H1 (cell line): ENCODE data around the gene TMEM89. TPM values are rescaled to one million over a fixed set of nuclear protein-coding genes. Genes with fewer than 3 reads are reported as not detected.

ENCODE experiments used
- CTCF ChIA-PET: fragments of 300-600 bp; sonication (Branson Sonifier 250); formaldehyde crosslinking; loops from one replicate; lab custom pipeline; 2021; ENCODE audit not compliant: partially characterized antibody; lab: Charles Lee
- POLR2A ChIA-PET: fragments of 300-600 bp; sonication (Branson Sonifier 250); formaldehyde crosslinking; loops from one replicate; lab custom pipeline; 2021; ENCODE audit warnings: inconsistent platforms; ENCODE audit not compliant: partially characterized antibody; lab: Charles Lee
- DNase-seq, 2 experiments: peaks; one replicate each; pipeline versions ENCODE4 v3.0.0 to v3.0.0-alpha.2; 2010 to 2022; ENCODE audit warnings: low spot score in 2 of 2, low read depth in 1 of 2, mixed read lengths in 1 of 2
- FAIRE-seq: peaks from 2 replicates; lab custom pipeline; 2011; peaks lifted over from hg19 to GRCh38; lab: Jason Lieb, UNC
- H2AFZ ChIP-seq: 2 replicates; pipeline ENCODE4 v1.8.1; 2012; ENCODE audit warnings: low read length, inconsistent platforms
- H2AK5ac ChIP-seq: 2 replicates; pipeline ENCODE4 v1.6.1; 2013; ENCODE audit warnings: low read depth, low read length
- H2BK120ac ChIP-seq: replicated peaks from 2 replicates; pipeline ENCODE3; 2013; ENCODE audit warnings: low read depth, low read length, inconsistent platforms
- H2BK12ac ChIP-seq: 2 replicates; pipeline ENCODE4 v1.6.1; 2013; ENCODE audit warnings: low read depth, low read length
- H2BK15ac ChIP-seq: 2 replicates; pipeline ENCODE4 v1.6.1; 2013; ENCODE audit warnings: low read length
- H2BK20ac ChIP-seq: 2 replicates; pipeline ENCODE4 v1.6.1; 2013; ENCODE audit warnings: low read length
- H2BK5ac ChIP-seq: 2 replicates; pipeline ENCODE4 v1.6.1; 2013; ENCODE audit warnings: low read depth, low read length
- H3K14ac ChIP-seq: 2 replicates; pipeline ENCODE4 v1.6.1; 2013; ENCODE audit warnings: inconsistent platforms; ENCODE audit not compliant: insufficient read length
- H3K18ac ChIP-seq: 2 replicates; pipeline ENCODE4 v1.6.1; 2013; ENCODE audit warnings: low read length; ENCODE audit errors: extremely low read depth
- H3K23ac ChIP-seq: 2 replicates; pipeline ENCODE4 v1.6.1; 2013; ENCODE audit warnings: inconsistent platforms; ENCODE audit not compliant: insufficient read length
- H3K23me2 ChIP-seq: 2 replicates; pipeline ENCODE4 v1.6.1; 2013; ENCODE audit warnings: low read depth, low read length
- H3K27ac ChIP-seq: 2 replicates; pipeline ENCODE4 v1.6.1; 2011; ENCODE audit warnings: low read depth, low read length, inconsistent platforms
- H3K27me3 ChIP-seq, 4 experiments: replicated peaks in 1 of 4; 1 replicate in 1 of 4; 2 replicates in 3 of 4; pipeline versions ENCODE4 v1.6.1 to v1.8.1; 2011 to 2013; ENCODE audit warnings: low read length in 3 of 4, mild to moderate bottlenecking in 3 of 4, inconsistent platforms in 2 of 4, mixed read lengths in 2 of 4, moderate library complexity in 1 of 4; ENCODE audit not compliant: control insufficient read depth in 3 of 4, insufficient read depth in 3 of 4; ENCODE audit errors: extremely low read depth in 1 of 4
- H3K36me3 ChIP-seq, 4 experiments: 2 replicates each; pipeline versions ENCODE4 v1.6.1 to v1.8.1; 2011 to 2013; ENCODE audit warnings: mild to moderate bottlenecking in 4 of 4, low read length in 3 of 4, moderate library complexity in 2 of 4, control low read depth in 1 of 4, inconsistent platforms in 1 of 4; ENCODE audit not compliant: insufficient read depth in 4 of 4, control insufficient read depth in 2 of 4
- H3K4ac ChIP-seq: replicated peaks from 2 replicates; pipeline ENCODE3; 2013; ENCODE audit warnings: low read length, low read depth, mixed read lengths, inconsistent platforms; ENCODE audit not compliant: insufficient read length
- H3K4me1 ChIP-seq, 4 experiments: replicated peaks in 1 of 4; 1 replicate in 1 of 4; 2 replicates in 3 of 4; pipeline versions ENCODE4 v1.6.1 to v1.8.1; 2011 to 2013; ENCODE audit warnings: low read length in 3 of 4, inconsistent platforms in 2 of 4, mixed read lengths in 1 of 4; ENCODE audit not compliant: insufficient read depth in 4 of 4, control insufficient read depth in 3 of 4
- H3K4me2 ChIP-seq, 2 experiments: 2 replicates each; pipeline versions ENCODE4 v1.6.1 to v1.8.1; 2011 to 2013; ENCODE audit warnings: low read depth in 2 of 2, low read length in 2 of 2, control low read depth in 1 of 2, inconsistent platforms in 1 of 2, mild to moderate bottlenecking in 1 of 2; ENCODE audit not compliant: insufficient read depth in 1 of 2
- H3K4me3 ChIP-seq, 4 experiments: fragments of 200-600, 300-600 bp in 1 of 4; sonication (generic), shearing (Covaris generic), sonication (Bioruptor Twin) in 1 of 4; 2 replicates each; pipeline versions ENCODE4 v1.5.1 to v1.8.1; 2011 to 2016; ENCODE audit warnings: low read length in 4 of 4, low read depth in 3 of 4, control low read depth in 2 of 4, inconsistent platforms in 2 of 4, mild to moderate bottlenecking in 2 of 4, mixed read lengths in 1 of 4, moderate library complexity in 1 of 4; ENCODE audit not compliant: insufficient read depth in 2 of 4; ENCODE audit errors: extremely low read depth in 1 of 4
- H3K56ac ChIP-seq: replicated peaks from 2 replicates; pipeline ENCODE3; 2013; ENCODE audit warnings: low read depth, mild to moderate bottlenecking, mixed read lengths, low read length, inconsistent platforms; ENCODE audit not compliant: insufficient read length
- H3K79me1 ChIP-seq: 2 replicates; pipeline ENCODE4 v1.6.1; 2013; ENCODE audit warnings: low read depth, low read length, control low read depth
- H3K79me2 ChIP-seq, 2 experiments: 2 replicates each; pipeline versions ENCODE4 v1.6.1 to v1.8.1; 2012 to 2013; ENCODE audit warnings: low read length in 2 of 2, mild to moderate bottlenecking in 2 of 2, inconsistent platforms in 1 of 2; ENCODE audit not compliant: insufficient read depth in 2 of 2, control insufficient read depth in 1 of 2
- H3K9ac ChIP-seq, 4 experiments: replicated peaks in 1 of 4; 1 replicate in 1 of 4; 2 replicates in 3 of 4; pipeline versions ENCODE4 v1.6.1 to v1.8.1; 2011 to 2013; ENCODE audit warnings: low read depth in 3 of 4, low read length in 3 of 4, control low read depth in 2 of 4, mild to moderate bottlenecking in 2 of 4, moderate library complexity in 2 of 4, inconsistent platforms in 1 of 4; ENCODE audit errors: extremely low read depth in 1 of 4
- H3K9me3 ChIP-seq, 2 experiments: 2 replicates each; pipeline versions ENCODE4 v1.6.1 to v1.8.1; 2012 to 2013; ENCODE audit warnings: mild to moderate bottlenecking in 2 of 2, moderate library complexity in 2 of 2, control low read depth in 1 of 2, inconsistent platforms in 1 of 2, low read depth in 1 of 2, low read length in 1 of 2, mixed read lengths in 1 of 2; ENCODE audit not compliant: insufficient read depth in 2 of 2
- H4K20me1 ChIP-seq, 2 experiments: replicated peaks in 1 of 2; 2 replicates each; pipeline versions ENCODE3 to v1.8.1; 2011 to 2013; ENCODE audit warnings: inconsistent platforms in 2 of 2, low read length in 2 of 2, mild to moderate bottlenecking in 1 of 2; ENCODE audit not compliant: insufficient read depth in 2 of 2, control insufficient read depth in 1 of 2
- H4K5ac ChIP-seq: 2 replicates; pipeline ENCODE4 v1.6.1; 2013; ENCODE audit warnings: low read length, low read depth, mixed read lengths, inconsistent platforms; ENCODE audit not compliant: insufficient read length
- H4K8ac ChIP-seq: 2 replicates; pipeline ENCODE4 v1.8.0; 2013; ENCODE audit warnings: mild to moderate bottlenecking, moderate library complexity, low read length, inconsistent platforms; ENCODE audit not compliant: insufficient read depth; ENCODE audit errors: extremely low read depth
- H4K91ac ChIP-seq: replicated peaks from 2 replicates; pipeline ENCODE3; 2013; ENCODE audit warnings: low read length, mixed read lengths, inconsistent platforms; ENCODE audit not compliant: insufficient read length
- ASH2L ChIP-seq: fragments of 200-600, 300-600 bp; sonication (generic); IDR thresholded peaks from one replicate; pipeline ENCODE4 v1.7.1; 2017; ENCODE audit warnings: low read length
- CREB1 ChIP-seq: IDR thresholded peaks from 2 replicates; pipeline ENCODE4 v1.6.1; 2012; ENCODE audit warnings: inconsistent platforms
- GTF2F1 ChIP-seq: IDR thresholded peaks from 2 replicates; pipeline ENCODE4 v1.6.1; 2012; ENCODE audit warnings: low read depth, low read length, improper control_type of control experiment, borderline replicate concordance
- JUN ChIP-seq: IDR thresholded peaks from 2 replicates; pipeline ENCODE4 v1.6.1; 2011; ENCODE audit warnings: low read depth, mild to moderate bottlenecking, improper control_type of control experiment, low read length
- KDM4A ChIP-seq: IDR thresholded peaks from one replicate; pipeline ENCODE4 v1.7.1; 2012; ENCODE audit warnings: low read depth, mild to moderate bottlenecking, moderate library complexity, low read length, inconsistent platforms; ENCODE audit not compliant: severe bottlenecking
- POU5F1 ChIP-seq: IDR thresholded peaks from 2 replicates; pipeline ENCODE4 v1.6.1; 2011; ENCODE audit warnings: low read depth, mild to moderate bottlenecking, low read length, moderate library complexity
- RAD21 ChIP-seq, 2 experiments: IDR thresholded peaks in 1 of 2; conservative IDR thresholded peaks in 1 of 2; 2 replicates each; pipeline ENCODE4 v1.6.1; 2011; ENCODE audit warnings: low read depth in 2 of 2, low read length in 2 of 2, improper control_type of control experiment in 1 of 2, inconsistent platforms in 1 of 2, mild to moderate bottlenecking in 1 of 2, moderate library complexity in 1 of 2
- RNF2 ChIP-seq: fragments of 200-900, 300-1000 bp; sonication (generic); IDR thresholded peaks from 2 replicates; pipeline ENCODE4 v1.7.1; 2016; ENCODE audit warnings: borderline replicate concordance, low read depth, mild to moderate bottlenecking, antibody characterized with exemption, low read length; ENCODE audit not compliant: poor library complexity, severe bottlenecking; ENCODE audit errors: missing control alignments
- RXRA ChIP-seq: IDR thresholded peaks from 2 replicates; pipeline ENCODE4 v1.6.1; 2011; ENCODE audit warnings: low read depth, mild to moderate bottlenecking, low read length, moderate library complexity; ENCODE audit not compliant: insufficient read depth
- SRF ChIP-seq: IDR thresholded peaks from 2 replicates; pipeline ENCODE4 v1.6.1; 2011; ENCODE audit warnings: mild to moderate bottlenecking, low read depth, low read length, moderate library complexity
- SUZ12 ChIP-seq: fragments of 200-600 bp; sonication (generic); IDR thresholded peaks from 2 replicates; pipeline ENCODE4 v1.6.1; 2012; ENCODE audit warnings: mild to moderate bottlenecking, inconsistent platforms, low read length, moderate library complexity, mixed read lengths
- TAF1 ChIP-seq: IDR thresholded peaks from 2 replicates; pipeline ENCODE4 v1.6.1; 2011; ENCODE audit warnings: mild to moderate bottlenecking, low read depth, low read length
- TAF7 ChIP-seq: optimal IDR thresholded peaks from 2 replicates; pipeline ENCODE3; 2011; ENCODE audit warnings: low read depth, mild to moderate bottlenecking, inconsistent platforms, low read length, moderate library complexity, borderline replicate concordance
- TEAD4 ChIP-seq: IDR thresholded peaks from 2 replicates; pipeline ENCODE4 v1.6.1; 2012; ENCODE audit warnings: low read depth, low read length, inconsistent platforms, mixed read lengths
- WGBS, 2 experiments: shearing (Covaris generic) in 1 of 2; methylation state at CpG; one replicate each; pipeline versions ENCODE4 v1.1.6 to v1.1.7; 2013 to 2015; ENCODE audit warnings: low lambda C conversion rate in 2 of 2, mixed read lengths in 2 of 2, inconsistent platforms in 1 of 2, low coverage in 1 of 2, missing lambda C conversion rate in 1 of 2; ENCODE audit not compliant: insufficient replicate concordance in 2 of 2, insufficient coverage in 1 of 2, insufficient read length in 1 of 2; ENCODE audit errors: extremely low coverage in 1 of 2, missing lambda C conversion rate in 1 of 2; 5-methylcytosine and 5-hydroxymethylcytosine counted together
- polyA plus RNA-seq, 7 experiments: library from polyadenylated mRNA; depleted of rRNA in 3 of 7; stranded (reverse) in 5 of 7; unstranded in 2 of 7; fragments of >200 nt in 5 of 7; fragments of 200-250 nt in 2 of 7; gene quantifications; 1 replicate in 5 of 7; 2 replicates in 1 of 7; 4 replicates in 1 of 7; pipeline versions ENCODE4 v1.2.1 to v1.2.3, GENCODE V29; 2011 to 2013; ENCODE audit warnings: missing spikeins in 2 of 7, mixed read lengths in 2 of 7
- total RNA-seq: library from RNA; stranded (reverse); fragmentation: NEBNext Ultra II Directional; extraction: Animal tissue kit (Norgen Biotek cat#: 25700); gene quantifications from 2 replicates; pipeline ENCODE4 v1.2.1, GENCODE V29; 2021

The TMEM89 gene
- total and polyA plus RNA-seq, 2 of the 8 experiments (the other 6 are each of a cell fraction or from before 2014, with no cell fraction given) = not detected

- no peak for FAIRE-seq
- peaks cover 7% of the 10 kb centered on the region for H3K79me1 ChIP-seq
- TF ChIP-seq TAF7 = no peak
- no peak for TF ChIP-seq POU5F1
- TF ChIP-seq RXRA = no peak
- no peak for TF ChIP-seq TEAD4
- no peak for TF ChIP-seq RNF2
- TF ChIP-seq ASH2L = no peak
- TF ChIP-seq KDM4A = no peak
- no peak for TF ChIP-seq SUZ12
- no peak for TF ChIP-seq CREB1
- TF ChIP-seq GTF2F1 = no peak
- TF ChIP-seq RAD21 (IDR thresholded peaks at IDR 0.05 in 1 of 2, conservative IDR thresholded peaks at IDR 0.05 in 1 of 2; ENCODE audit: low read depth in 2 of 2, low read length in 2 of 2) = no peak
- no peak for TF ChIP-seq TAF1
- no peak for TF ChIP-seq SRF
- TF ChIP-seq JUN = no peak
These were observed 11.7 kb upstream of the TMEM89 start for GRCh38 chr3:48633256-48633655.

More at GRCh38 chr3:48633256-48633655, 11.7 kb upstream of the TMEM89 start:
- peaks cover 17 to 35% (median 30%) of the 10 kb centered on the region in 4 experiments for H3K36me3 ChIP-seq
- H4K91ac ChIP-seq = no peak overlapping the region
- peaks cover 0 to 9% of the 10 kb centered on the region in 2 experiments; a peak in 1 of 4 replicates for H3K79me2 ChIP-seq
- WGBS, 2 experiments = 93% methylated on average over 15 of the region's 15 CpGs; no CpG with 5 or more reads in 1 of the 2 experiments
- peaks cover 3 to 6% (median 5%) of the 10 kb centered on the region in 4 experiments for H3K4me1 ChIP-seq
- H4K5ac ChIP-seq = no peak overlapping the region
- H3K56ac ChIP-seq = no peak overlapping the region
- no peak overlapping the region for H2BK12ac ChIP-seq
- peaks cover 2% of the 10 kb centered on the region; the same call in 1 of the 2 replicates for H3K23me2 ChIP-seq
- no peak overlapping the region for H3K14ac ChIP-seq
- no peak overlapping the region for H3K4ac ChIP-seq
- DNase-seq = no peak
- H2AK5ac ChIP-seq = no peak overlapping the region
- H3K4me3 ChIP-seq = no peak overlapping the region
- no peak overlapping the region for H4K8ac ChIP-seq
- H3K4me2 ChIP-seq = no peak overlapping the region
- no peak overlapping the region for H2BK20ac ChIP-seq
- no peak overlapping the region for H2BK15ac ChIP-seq
- H2AFZ ChIP-seq = no peak overlapping the region
- no peak overlapping the region for H2BK120ac ChIP-seq
- H3K27me3 ChIP-seq = no peaks in the 10 kb centered on the region; a peak in 1 of 7 replicates
- ChIA-PET CTCF (interaction anchor here (0.6 to 5.8 kb wide), 7 partner anchors 8 to 1000 kb away, joined by 3 to 49 read pairs (median 23); partner anchors contain the start of genes CELSR3, PFKFB4 and UQCRC1), POLR2A (interaction anchor here (1.0 to 9.8 kb wide), 6 partner anchors 10 to 75 kb away, joined by 6 to 111 read pairs (median 52); partner anchors contain the start of genes CELSR3, TMEM89 and UQCRC1)
- no peak overlapping the region for H3K18ac ChIP-seq
- H3K9me3 ChIP-seq = no peaks in the 10 kb centered on the region
- H3K23ac ChIP-seq = no peak overlapping the region
- H4K20me1 ChIP-seq = peaks cover 5 to 25% of the 10 kb centered on the region in 2 experiments
- no peak overlapping the region for H3K27ac ChIP-seq
- H3K9ac ChIP-seq = no peak overlapping the region
- no peak overlapping the region for H2BK5ac ChIP-seq
